HCT116 (cell line): ENCODE data around the gene KRT14.

Experiments
- MAX ChIP-seq: IDR thresholded peaks from 2 replicates; pipeline ENCODE4 v1.6.1; 2012
- POLR2AphosphoS5 ChIP-seq: IDR thresholded peaks from 2 replicates; pipeline ENCODE4 v1.6.1; 2011; ENCODE audit warnings: mild to moderate bottlenecking, low read depth, low read length, moderate library complexity
- SIN3A ChIP-seq: IDR thresholded peaks from 2 replicates; pipeline ENCODE4 v1.6.1; 2012; ENCODE audit warnings: low read depth
- ZNF274 ChIP-seq: fragments of 200-500 bp; sonication (Bioruptor generic); IDR thresholded peaks from 2 replicates; pipeline ENCODE4 v1.6.1; 2014; ENCODE audit warnings: mild to moderate bottlenecking, low read depth, low read length, inconsistent platforms
- TF ChIP-seq, protein P1 (sequence below), 3 experiments: fragments of 200-600 bp in 1 of 3; sonication (generic) in 1 of 3; IDR thresholded peaks in 2 of 3; conservative IDR thresholded peaks in 1 of 3; 2 replicates each; pipeline ENCODE4 v1.5.1; 2012 to 2017; ENCODE audit warnings: low read depth in 2 of 3, low read length in 2 of 3, antibody characterized with exemption in 1 of 3, borderline replicate concordance in 1 of 3, control low read depth in 1 of 3, mild to moderate bottlenecking in 1 of 3, mixed read lengths in 1 of 3, mixed run types in 1 of 3, moderate library complexity in 1 of 3; ENCODE audit not compliant: insufficient read depth in 1 of 3

GRCh38 chr17:41580244-41580575, 6.5 kb downstream of the KRT14 start:
- TF ChIP-seq, protein P1, sequence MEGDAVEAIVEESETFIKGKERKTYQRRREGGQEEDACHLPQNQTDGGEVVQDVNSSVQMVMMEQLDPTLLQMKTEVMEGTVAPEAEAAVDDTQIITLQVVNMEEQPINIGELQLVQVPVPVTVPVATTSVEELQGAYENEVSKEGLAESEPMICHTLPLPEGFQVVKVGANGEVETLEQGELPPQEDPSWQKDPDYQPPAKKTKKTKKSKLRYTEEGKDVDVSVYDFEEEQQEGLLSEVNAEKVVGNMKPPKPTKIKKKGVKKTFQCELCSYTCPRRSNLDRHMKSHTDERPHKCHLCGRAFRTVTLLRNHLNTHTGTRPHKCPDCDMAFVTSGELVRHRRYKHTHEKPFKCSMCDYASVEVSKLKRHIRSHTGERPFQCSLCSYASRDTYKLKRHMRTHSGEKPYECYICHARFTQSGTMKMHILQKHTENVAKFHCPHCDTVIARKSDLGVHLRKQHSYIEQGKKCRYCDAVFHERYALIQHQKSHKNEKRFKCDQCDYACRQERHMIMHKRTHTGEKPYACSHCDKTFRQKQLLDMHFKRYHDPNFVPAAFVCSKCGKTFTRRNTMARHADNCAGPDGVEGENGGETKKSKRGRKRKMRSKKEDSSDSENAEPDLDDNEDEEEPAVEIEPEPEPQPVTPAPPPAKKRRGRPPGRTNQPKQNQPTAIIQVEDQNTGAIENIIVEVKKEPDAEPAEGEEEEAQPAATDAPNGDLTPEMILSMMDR (IDR thresholded peaks at IDR 0.05 in 2 of 3, conservative IDR thresholded peaks at IDR 0.05 in 1 of 3; ENCODE audit: borderline replicate concordance in 1 of 3, insufficient read depth in 1 of 3, low read depth in 2 of 3, low read length in 2 of 3): no peak
- TF ChIP-seq MAX (no peak), SIN3A (no peak), POLR2AphosphoS5 (no peak), ZNF274 (no peak)
